Measurements from ENCODE around the gene PSMB11. TPM values are rescaled to one million over a fixed set of nuclear protein-coding genes. Genes with fewer than 3 reads are reported as not detected.
A peak's percentile ranks its signal among the peaks of the same experiment; 100 is the strongest.

Gene PSMB11, protein sequence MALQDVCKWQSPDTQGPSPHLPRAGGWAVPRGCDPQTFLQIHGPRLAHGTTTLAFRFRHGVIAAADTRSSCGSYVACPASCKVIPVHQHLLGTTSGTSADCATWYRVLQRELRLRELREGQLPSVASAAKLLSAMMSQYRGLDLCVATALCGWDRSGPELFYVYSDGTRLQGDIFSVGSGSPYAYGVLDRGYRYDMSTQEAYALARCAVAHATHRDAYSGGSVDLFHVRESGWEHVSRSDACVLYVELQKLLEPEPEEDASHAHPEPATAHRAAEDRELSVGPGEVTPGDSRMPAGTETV
- total RNA-seq, result not detected

GRCh38 chr14:23042162-23042965 lies at the start of gene PSMB11:
Gene PSMB11 (plus strand): TSS chr14:23042212. CDS start chr14:23042226, 14 bp downstream.
- DNase-seq (peak in 1 of 2 donors; percentile 67), ATAC-seq (ENCODE audit: low FRiP score in 2 of 2) (no peak)
- 92 to 97% methylated on average over 16 to 36 of the region's 36 CpGs for WGBS, 2 donors
- no peak within 1 kb of the TSS for H3K27ac ChIP-seq
- no peaks in the 10 kb centered on the region for H3K36me3 ChIP-seq
- H3K4me1 ChIP-seq, result peaks cover 5 to 20% (median 14%) of the 10 kb centered on the region in 4 donors
- H3K4me3 ChIP-seq, result no peak within 1 kb of the TSS
- TF ChIP-seq CTCF (IDR thresholded peaks at IDR 0.05) (no peak), POLR2AphosphoS5 (IDR thresholded peaks at IDR 0.05) (no peak), POLR2A (IDR thresholded peaks at IDR 0.05) (no peak), EP300 (IDR thresholded peaks at IDR 0.05) (no peak)
- H3K27me3 ChIP-seq, result no peaks in the 10 kb centered on the region
- H3K9me3 ChIP-seq, result no peaks in the 10 kb centered on the region

DNA sequence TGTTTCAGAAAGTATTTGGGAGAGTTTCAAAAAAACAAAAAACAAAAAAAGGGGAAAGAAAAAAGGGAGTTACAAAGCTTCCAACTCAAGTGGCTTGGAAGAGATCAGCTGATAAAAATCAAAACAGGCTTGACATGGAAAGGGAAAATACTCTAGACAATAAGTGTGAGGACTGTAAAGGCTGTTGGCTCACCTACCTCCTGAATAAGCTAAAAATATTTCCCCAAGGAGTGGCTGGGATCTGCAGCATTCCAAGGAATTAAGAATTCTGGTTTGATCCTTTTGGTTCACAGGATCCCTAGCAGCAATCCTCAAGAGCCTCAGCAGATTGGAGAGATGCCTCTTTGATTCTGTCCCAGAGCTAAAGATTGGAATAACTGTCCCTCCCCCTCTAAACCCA lies 48.5 kb upstream of the PSMB11 start:
- H3K27me3 ChIP-seq, result no peaks in the 10 kb centered on the region
- H3K36me3 ChIP-seq, result peaks cover 0 to 11% (median under 1%) of the 10 kb centered on the region in 4 donors
- peaks cover 6 to 14% (median 9%) of the 10 kb centered on the region in 4 donors for H3K4me1 ChIP-seq
- no peaks in the 10 kb centered on the region for H3K9me3 ChIP-seq
- TF ChIP-seq POLR2AphosphoS5 (IDR thresholded peaks at IDR 0.05) (no peak), POLR2A (IDR thresholded peaks at IDR 0.05) (no peak), CTCF (IDR thresholded peaks at IDR 0.05) (no peak), EP300 (IDR thresholded peaks at IDR 0.05) (no peak)
- no peak for DNase-seq
- no peak overlapping the region for H3K4me3 ChIP-seq
- H3K27ac ChIP-seq, result no peak overlapping the region
- no peak for ATAC-seq (ENCODE audit: low FRiP score in 2 of 2)

- peaks cover 0 to 12% (median 2%) of the 10 kb centered on the region in 4 donors for H3K36me3 ChIP-seq
- H3K4me1 ChIP-seq, result peaks cover 6 to 14% (median 9%) of the 10 kb centered on the region in 4 donors
- DNase-seq, result peak in 1 of 2 donors; percentile 78
- H3K4me3 ChIP-seq, result no peak overlapping the region
- no peak overlapping the region for H3K27ac ChIP-seq
- peak in 5 of 6 experiments; percentile 14 to 51 (median 24) for TF ChIP-seq CTCF (IDR thresholded peaks at IDR 0.05)
- no peak for TF ChIP-seq POLR2A (IDR thresholded peaks at IDR 0.05)
- TF ChIP-seq POLR2AphosphoS5 (IDR thresholded peaks at IDR 0.05), result no peak
- 11 to 12% methylated on average over 4 of the region's 4 CpGs for WGBS, 2 donors
- ATAC-seq (ENCODE audit: low FRiP score in 2 of 2), result peak; percentile 60 to 73
- no peaks in the 10 kb centered on the region for H3K9me3 ChIP-seq
- no peaks in the 10 kb centered on the region for H3K27me3 ChIP-seq
Observed at GRCh38 chr14:22994762-22995275, 47.2 kb upstream of the PSMB11 start.

GRCh38 chr14:22995889-22996625 lies 46.0 kb upstream of the PSMB11 start:
- peaks cover 0 to 12% (median 2%) of the 10 kb centered on the region in 4 donors for H3K36me3 ChIP-seq
- peak overlapping the region in 1 of 4 donors; percentile 27 for H3K27ac ChIP-seq
- TF ChIP-seq POLR2AphosphoS5 (IDR thresholded peaks at IDR 0.05), result no peak
- TF ChIP-seq CTCF (IDR thresholded peaks at IDR 0.05), result no peak
- TF ChIP-seq POLR2A (IDR thresholded peaks at IDR 0.05), result no peak
- TF ChIP-seq EP300 (IDR thresholded peaks at IDR 0.05), result no peak
- peak in 1 of 2 donors; percentile 56 for ATAC-seq (ENCODE audit: low FRiP score in 2 of 2)
- WGBS, 2 donors, result 72 to 81% methylated on average over 5 to 9 of the region's 9 CpGs
- no peaks in the 10 kb centered on the region for H3K9me3 ChIP-seq
- DNase-seq, result no peak
- H3K4me3 ChIP-seq, result no peak overlapping the region
- H3K27me3 ChIP-seq, result no peaks in the 10 kb centered on the region
- H3K4me1 ChIP-seq, result peaks cover 6 to 14% (median 9%) of the 10 kb centered on the region in 4 donors
